Pancreas (tissue), 10 donors: Measurements from ENCODE around the gene SCRG1. TPM values are rescaled to one million over a fixed set of nuclear protein-coding genes. Genes with fewer than 3 reads are reported as not detected.

Experiments
- ATAC-seq, 4 donors: fragments of 200-7000 bp; cut with Tn5 transposase; one replicate each; pipeline versions ENCODE4 v1.8.0 to v1.9.1; 2020; ENCODE audit warnings: mild to moderate bottlenecking in 4 of 4, moderate library complexity in 4 of 4
- DNase-seq, 6 donors: peaks; one replicate each; pipeline ENCODE4 v3.0.0-alpha.2; 2020
- FAIRE-seq: peaks from 2 replicates; lab custom pipeline; 2012; peaks lifted over from hg19 to GRCh38; lab: Jason Lieb, UNC
- H3K27ac ChIP-seq, 4 donors: fragments of 200-600 bp; sonication (generic); 1 replicate in 3 of 4; 2 replicates in 1 of 4; pipeline versions ENCODE4 v1.5.0 to v1.8.0; 2020
- H3K27me3 ChIP-seq, 4 donors: fragments of 200-600 bp; one replicate each; pipeline ENCODE4 v1.8.0; 2021
- H3K36me3 ChIP-seq, 3 donors: fragments of 200-600 bp; sonication (generic) in 1 of 3; one replicate each; pipeline versions ENCODE4 v1.5.0 to v1.8.0; 2020 to 2021
- H3K4me1 ChIP-seq, 3 donors: fragments of 200-600 bp; one replicate each; pipeline ENCODE4 v1.8.0; 2021
- H3K4me3 ChIP-seq, 4 donors: fragments of 200-600 bp; sonication (generic) in 2 of 4; one replicate each; pipeline versions ENCODE4 v1.5.0 to v1.8.0; 2020 to 2021
- H3K9me3 ChIP-seq, 4 donors: fragments of 200-600 bp; one replicate each; pipeline ENCODE4 v1.8.0; 2021
- WGBS, 2 donors: extraction: QIAGEN DNeasy Blood & Tissue Kit; methylation state at CpG; one replicate each; pipeline ENCODE4 v1.1.7; 2013; 5-methylcytosine and 5-hydroxymethylcytosine counted together
- intact Hi-C, 3 donors: fragments of 100-400 bp; cut with DNase I; formaldehyde crosslinking; loops; one replicate each; pipeline versions ENCODE4 v1.11.1 to v1.14.2; 2022
- polyA plus RNA-seq, 2 donors: library from polyadenylated mRNA; stranded (reverse); fragments of 200-250 nt; gene quantifications; one replicate each; pipeline ENCODE4 v1.2.3, GENCODE V29; 2013
- total RNA-seq, 6 donors: library from RNA; stranded (reverse); fragmentation: NEBNext Ultra II Directional in 4 of 6; extraction: Animal tissue kit (Norgen Biotek cat#: 25700) in 4 of 6; gene quantifications; one replicate each; pipeline versions ENCODE4 v1.2.1 to v1.2.4, GENCODE V29; 2021 to 2023
- TF ChIP-seq, protein P1 (sequence below), 4 donors: fragments of 200-600 bp; sonication (generic) in 3 of 4; IDR thresholded peaks; one replicate each; pipeline versions ENCODE4 v1.5.0 to v1.8.0; 2021; ENCODE audit warnings: antibody characterized with exemption in 4 of 4
- donor health status: healthy with polysubstance abuse.
- donor health status: DM: no; HTN: no; CAD: no; lungs with moderate emphysema.
- donor health status: DM: no; HTN: no; CAD: no.
- donor health status: control.
- donor health status: control.
- donor health status: Bipolar disorder and iron deficiency.
- donor health status: DM: yes; HTN: yes; CAD: no.
- donor health status: DM: no; HTN: no; CAD: no.
- donor health status: DM: no; HTN: no; CAD: no.
- donor health status: DM: yes; HTN: yes; CAD: no.

Gene SCRG1
- total and polyA plus RNA-seq, 8 donors, result 0.06 to 0.43 (median 0.33) TPM; not detected in 2

DNA sequence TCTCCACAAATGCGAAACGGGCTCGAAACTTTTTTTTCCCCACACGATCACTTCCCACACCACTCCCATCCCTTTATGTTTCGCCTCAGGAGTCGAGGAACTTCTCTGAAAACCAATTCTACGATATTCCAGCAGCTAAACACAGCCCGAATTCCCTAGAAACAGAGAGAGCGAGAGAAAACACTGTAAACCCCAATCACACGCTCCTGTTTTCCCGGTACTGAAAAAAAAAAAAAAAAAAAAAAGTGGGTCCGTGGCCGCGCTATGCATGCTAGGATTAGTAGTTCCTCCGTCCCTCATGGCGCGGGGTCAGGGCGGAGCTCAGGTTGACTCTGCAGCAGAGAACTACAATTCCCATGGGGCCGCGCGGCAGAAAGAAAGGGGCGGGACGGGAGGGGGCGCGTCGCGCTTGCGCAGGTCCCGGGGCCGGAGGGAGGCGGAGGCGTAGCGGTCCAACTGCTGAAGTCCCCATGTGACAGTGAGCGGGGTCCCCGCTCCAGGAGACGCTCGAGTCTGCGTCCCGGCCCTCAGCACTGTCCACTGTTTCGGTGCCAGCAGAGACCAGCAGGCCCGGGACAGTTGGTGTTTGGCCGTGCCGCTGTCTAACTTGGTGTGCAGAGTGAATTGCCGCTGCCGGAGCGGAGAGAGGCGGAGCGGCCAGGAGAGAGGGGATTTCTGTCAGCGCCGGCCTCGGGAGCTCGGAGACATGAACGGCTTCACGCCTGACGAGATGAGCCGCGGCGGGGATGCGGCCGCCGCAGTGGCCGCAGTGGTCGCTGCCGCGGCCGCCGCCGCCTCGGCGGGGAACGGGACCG, 28.2 kb downstream of the SCRG1 start, which contains the start of gene SAP30:
Gene SAP30 (plus strand): TSS at position 478 of the 815 bp plus-strand sequence. CDS start 229 bp downstream, at position 707.
- Histone ChIP-seq H3K36me3 (no peaks in the 10 kb centered on the region), H3K4me3 (peak within 1 kb of the TSS; percentile 66 to 82 (median 80)), H3K4me1 (peaks cover 0 to 17% (median 0%) of the 10 kb centered on the region in 3 donors), H3K27me3 (no peaks in the 10 kb centered on the region), H3K27ac (peak within 1 kb of the TSS; percentile 51 to 98 (median 84)), H3K9me3 (no peaks in the 10 kb centered on the region)
- TF ChIP-seq, protein P1, sequence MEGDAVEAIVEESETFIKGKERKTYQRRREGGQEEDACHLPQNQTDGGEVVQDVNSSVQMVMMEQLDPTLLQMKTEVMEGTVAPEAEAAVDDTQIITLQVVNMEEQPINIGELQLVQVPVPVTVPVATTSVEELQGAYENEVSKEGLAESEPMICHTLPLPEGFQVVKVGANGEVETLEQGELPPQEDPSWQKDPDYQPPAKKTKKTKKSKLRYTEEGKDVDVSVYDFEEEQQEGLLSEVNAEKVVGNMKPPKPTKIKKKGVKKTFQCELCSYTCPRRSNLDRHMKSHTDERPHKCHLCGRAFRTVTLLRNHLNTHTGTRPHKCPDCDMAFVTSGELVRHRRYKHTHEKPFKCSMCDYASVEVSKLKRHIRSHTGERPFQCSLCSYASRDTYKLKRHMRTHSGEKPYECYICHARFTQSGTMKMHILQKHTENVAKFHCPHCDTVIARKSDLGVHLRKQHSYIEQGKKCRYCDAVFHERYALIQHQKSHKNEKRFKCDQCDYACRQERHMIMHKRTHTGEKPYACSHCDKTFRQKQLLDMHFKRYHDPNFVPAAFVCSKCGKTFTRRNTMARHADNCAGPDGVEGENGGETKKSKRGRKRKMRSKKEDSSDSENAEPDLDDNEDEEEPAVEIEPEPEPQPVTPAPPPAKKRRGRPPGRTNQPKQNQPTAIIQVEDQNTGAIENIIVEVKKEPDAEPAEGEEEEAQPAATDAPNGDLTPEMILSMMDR (IDR thresholded peaks at IDR 0.05), result no peak
- FAIRE-seq, result peak; percentile 54
- DNase-seq, result peak; percentile 96 to 99 (median 98)
- intact Hi-C loops, result no loop called here
- 0% methylated on average over 53 to 72 of the region's 72 CpGs for WGBS, 2 donors
- peak; percentile 90 to 94 (median 94) for ATAC-seq

DNA sequence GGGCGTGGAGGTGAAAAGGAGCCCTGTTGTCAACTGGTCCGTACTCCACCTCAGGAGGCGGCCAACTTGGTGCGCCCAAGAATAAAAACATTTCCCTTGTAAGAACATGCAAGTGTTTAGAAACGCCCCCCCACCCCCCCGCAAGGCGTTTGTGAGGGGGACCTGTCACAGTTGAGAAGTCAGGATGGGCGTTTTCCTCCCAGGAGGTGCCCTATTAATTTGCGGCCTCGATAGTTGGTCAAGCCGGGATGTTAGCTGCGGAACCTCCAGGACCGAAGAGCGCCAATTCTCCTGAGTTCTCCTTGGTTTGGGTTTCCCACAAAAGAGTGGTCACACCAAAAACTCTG, 28.8 kb downstream of the SCRG1 start:
- Histone ChIP-seq H3K4me1 (peaks cover 0 to 17% (median 0%) of the 10 kb centered on the region in 3 donors), H3K27ac (peak overlapping the region; percentile 51 to 98 (median 84)), H3K4me3 (peak overlapping the region; percentile 47 to 82 (median 66)), H3K27me3 (no peaks in the 10 kb centered on the region), H3K36me3 (no peaks in the 10 kb centered on the region), H3K9me3 (no peaks in the 10 kb centered on the region)
- 0% methylated on average over 14 of the region's 14 CpGs for whole genome bisulfite sequencing, 2 donors
- no peak for FAIRE-seq
- DNase-seq, result peak in 4 of 6 donors; percentile 43 to 65 (median 54)
- intact Hi-C loops, result no loop called here
- ATAC-seq, result peak in 1 of 4 donors; percentile 6
- TF ChIP-seq, protein P1 (IDR thresholded peaks at IDR 0.05), result no peak

GRCh38 chr4:173367946-173368345, 31.0 kb downstream of the SCRG1 start:
- ATAC-seq, result no peak
- Histone ChIP-seq H3K27me3 (no peaks in the 10 kb centered on the region), H3K4me3 (no peak overlapping the region), H3K27ac (no peak overlapping the region), H3K9me3 (no peaks in the 10 kb centered on the region), H3K36me3 (no peaks in the 10 kb centered on the region), H3K4me1 (peaks cover 0 to 7% (median 0%) of the 10 kb centered on the region in 3 donors)
- TF ChIP-seq, protein P1 (IDR thresholded peaks at IDR 0.05), result no peak
- DNase-seq, result no peak
- no peak for FAIRE-seq
- WGBS, 2 donors, result 43 to 72% methylated on average over 4 of the region's 4 CpGs
- intact Hi-C loops, result no loop called here

DNA sequence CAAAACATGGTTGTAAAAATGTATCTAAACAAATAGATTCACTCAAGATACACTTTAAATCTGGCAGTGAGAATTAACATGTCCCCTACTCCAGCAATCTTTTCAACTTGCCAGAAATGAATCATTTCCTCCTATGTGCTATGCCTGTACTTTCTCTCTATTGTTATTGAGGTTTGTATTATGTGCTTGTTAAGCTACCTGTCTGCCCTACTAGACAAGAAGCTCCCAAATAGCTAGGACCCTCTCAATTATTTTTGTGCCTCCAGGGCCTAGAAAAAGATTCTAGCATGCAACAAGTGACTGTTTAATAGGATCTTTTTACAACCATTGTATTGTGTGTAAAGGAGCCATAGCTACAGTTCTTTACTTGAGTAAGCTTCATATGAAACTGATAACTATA, 31.6 kb downstream of the SCRG1 start:
- DNase-seq (no peak), FAIRE-seq (no peak), ATAC-seq (no peak)
- no peaks in the 10 kb centered on the region for H3K27me3 ChIP-seq
- H3K4me3 ChIP-seq, result no peak overlapping the region
- no peaks in the 10 kb centered on the region for H3K36me3 ChIP-seq
- intact Hi-C loops, result no loop called here
- no peak overlapping the region for H3K27ac ChIP-seq
- H3K4me1 ChIP-seq, result no peaks in the 10 kb centered on the region
- no peaks in the 10 kb centered on the region for H3K9me3 ChIP-seq
- TF ChIP-seq, protein P1 (IDR thresholded peaks at IDR 0.05), result no peak
